Stimulated activated CD4-positive, alpha-beta T cell treated with anti-CD3 and anti-CD28 coated beads, Interleukin-12 subunit alpha, Interleukin-12 subunit beta, amount 100 ng/mL, for 24 hours (primary cell): ENCODE measurements around the gene ZBTB18.
A peak's percentile ranks its signal among the peaks of the same experiment; 100 is the strongest.

Source experiments
- DNase-seq, 2 experiments: peaks; one replicate each; pipeline ENCODE4 v3.0.0-alpha.2; 2020; ENCODE audit warnings: low read depth in 2 of 2

The ZBTB18 gene

GRCh38 chr1:244062156-244062725 lies 11.2 kb downstream of the ZBTB18 start:
- DNase-seq = no peak

- no peak for DNase-seq
These were observed 12.4 kb downstream of the ZBTB18 start for GRCh38 chr1:244063498-244063897.

- DNase-seq = no peak
These were observed 13.5 kb downstream of the ZBTB18 start for GRCh38 chr1:244064621-244065020.

- DNase-seq = no peak
These were observed 14.1 kb downstream of the ZBTB18 start for GRCh38 chr1:244065063-244065793.

- no peak for DNase-seq
These were observed 14.9 kb downstream of the ZBTB18 start for GRCh38 chr1:244065960-244066388.

- DNase-seq = no peak
These were observed 16.1 kb downstream of the ZBTB18 start for GRCh38 chr1:244066954-244067716.

GRCh38 chr1:244067893-244068292 lies 16.8 kb downstream of the ZBTB18 start:
- DNase-seq = no peak

- DNase-seq = no peak
These were observed 17.5 kb downstream of the ZBTB18 start for GRCh38 chr1:244068567-244068966.

- DNase-seq = no peak
These were observed 18.3 kb downstream of the ZBTB18 start for GRCh38 chr1:244069326-244069898.

- peak; percentile 7 to 15 for DNase-seq
These were observed 23.6 kb downstream of the ZBTB18 start for GRCh38 chr1:244074559-244075171.

- DNase-seq = no peak
These were observed 24.2 kb downstream of the ZBTB18 start for GRCh38 chr1:244075247-244075722.

- DNase-seq = no peak
These were observed 25.7 kb downstream of the ZBTB18 start for GRCh38 chr1:244076740-244077139.

- no peak for DNase-seq
These were observed 26.6 kb downstream of the ZBTB18 start for GRCh38 chr1:244077473-244078220.

- no peak for DNase-seq
These were observed 29.4 kb downstream of the ZBTB18 start for GRCh38 chr1:244080343-244080929.

GRCh38 chr1:244082969-244083368 lies 31.9 kb downstream of the ZBTB18 start:
- DNase-seq = no peak

- no peak for DNase-seq
These were observed 32.4 kb downstream of the ZBTB18 start for GRCh38 chr1:244083383-244083943.

GRCh38 chr1:244084763-244085162 lies 33.7 kb downstream of the ZBTB18 start:
- no peak for DNase-seq

- no peak for DNase-seq
These were observed 34.8 kb downstream of the ZBTB18 start for GRCh38 chr1:244085891-244086290.

GRCh38 chr1:244087021-244087560 lies 36.0 kb downstream of the ZBTB18 start:
- no peak for DNase-seq

- no peak for DNase-seq
These were observed 36.5 kb downstream of the ZBTB18 start for GRCh38 chr1:244087611-244088010.
